A673 (cell line): ENCODE measurements around the gene CMTM8.

Experiments used
- CTCF ChIP-seq: fragments of 300-800, 200-600 bp; sonication (generic); conservative IDR thresholded peaks from 2 replicates; pipeline ENCODE4 v1.5.1; 2017; ENCODE audit warnings: low read depth, mild to moderate bottlenecking, antibody characterized with exemption, low read length, moderate library complexity, mixed read lengths
- EZH2 ChIP-seq: fragments of 200-600 bp; sonication (generic); IDR thresholded peaks from 2 replicates; pipeline ENCODE4 v1.6.1; 2017; ENCODE audit warnings: borderline replicate concordance, low read depth, mild to moderate bottlenecking, mixed read lengths, antibody characterized with exemption, low read length; ENCODE audit not compliant: poor library complexity, severe bottlenecking

DNA sequence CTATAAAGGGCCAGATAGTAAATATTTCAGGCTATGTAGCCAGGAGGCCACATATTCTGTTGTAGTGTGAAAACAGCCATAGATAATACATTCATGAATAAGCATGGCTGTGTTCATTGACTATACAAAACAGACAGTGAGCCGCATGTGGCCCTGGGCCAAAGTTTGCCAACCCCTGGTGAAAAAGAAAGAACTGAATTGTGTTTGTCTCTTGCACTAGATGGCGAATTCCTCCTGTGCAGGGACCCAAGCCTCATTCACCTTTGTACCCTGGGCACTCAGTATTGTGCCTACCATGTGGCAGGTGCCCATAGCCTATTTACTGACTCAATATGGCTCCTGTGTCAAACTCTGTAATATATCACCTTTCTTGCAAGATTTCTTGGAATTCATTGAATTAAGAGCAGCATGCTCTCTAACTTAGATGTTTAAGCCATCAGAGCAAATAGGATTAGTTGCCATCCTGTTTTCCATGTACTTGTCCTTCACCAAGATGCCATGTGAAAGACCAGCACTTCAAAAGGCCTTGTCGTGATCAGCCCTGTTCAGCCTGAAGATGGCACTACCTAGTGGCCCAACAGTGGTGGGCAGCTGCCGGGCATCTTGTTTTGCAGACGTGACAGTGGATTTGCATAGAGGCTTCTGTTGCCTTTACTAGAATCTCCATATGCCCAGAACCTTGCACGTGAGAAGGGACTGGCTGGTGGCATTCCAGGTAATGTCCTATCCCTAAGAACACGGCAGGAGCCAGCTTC lies 102.3 kb downstream of the CMTM8 start:
- TF ChIP-seq EZH2, result no peak
- 0 out of 2 replicates have a peak, but pooled peaks have one; percentile 16 for TF ChIP-seq CTCF
